Islet precursor cell (in vitro differentiated cells): Measurements from ENCODE around the gene SEMA3B.
"Not testable (repeated sequence)": the region's sequence is repeated elsewhere in the genome, so short reads cannot be mapped to it uniquely, and the experiment has no call there.

ENCODE experiments used
- DNase-seq: peaks from one replicate; pipeline ENCODE4 v3.0.0-alpha.2; 2018

The SEMA3B gene

GRCh38 chr3:50295553-50296431 is 26.8 kb downstream of the SEMA3B start:
- peak; percentile 32 for DNase-seq

DNA sequence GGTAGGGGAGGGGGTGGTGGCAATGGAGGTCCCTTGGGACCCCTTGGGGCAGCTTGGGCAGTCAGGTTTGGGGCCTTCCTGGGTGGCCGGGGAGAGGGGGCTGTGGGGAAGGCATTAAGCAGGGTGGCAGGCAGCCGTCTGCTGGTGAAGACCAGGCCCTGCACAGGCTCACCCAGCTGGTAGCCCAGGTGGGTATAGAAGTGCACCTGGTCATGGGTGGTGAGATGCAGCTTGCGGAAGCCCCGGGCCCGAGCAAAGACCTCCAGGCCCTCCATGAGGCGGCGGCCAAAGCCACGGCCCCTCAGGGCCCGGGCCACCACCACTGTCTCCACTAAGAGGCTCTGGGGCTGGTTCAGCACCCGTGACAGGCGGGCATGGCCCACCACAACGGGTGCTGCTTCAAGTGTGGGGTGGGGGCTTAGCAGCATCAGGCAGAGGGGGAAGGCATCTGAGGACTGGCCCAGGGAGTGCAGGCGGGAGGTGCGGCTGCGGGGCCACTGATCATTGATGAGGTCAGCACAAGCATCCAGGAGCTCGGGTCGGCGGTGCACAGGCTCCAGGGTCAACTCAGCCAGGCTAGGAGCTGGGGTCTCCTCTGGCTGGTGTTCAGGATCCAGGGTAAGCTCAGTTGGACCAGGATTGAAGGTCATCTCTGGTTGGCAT is 27.9 kb downstream of the SEMA3B start:
- DNase-seq, result peak; percentile 46

GRCh38 chr3:50297384-50297775 is 28.4 kb downstream of the SEMA3B start:
- peak; percentile 39 for DNase-seq

DNA sequence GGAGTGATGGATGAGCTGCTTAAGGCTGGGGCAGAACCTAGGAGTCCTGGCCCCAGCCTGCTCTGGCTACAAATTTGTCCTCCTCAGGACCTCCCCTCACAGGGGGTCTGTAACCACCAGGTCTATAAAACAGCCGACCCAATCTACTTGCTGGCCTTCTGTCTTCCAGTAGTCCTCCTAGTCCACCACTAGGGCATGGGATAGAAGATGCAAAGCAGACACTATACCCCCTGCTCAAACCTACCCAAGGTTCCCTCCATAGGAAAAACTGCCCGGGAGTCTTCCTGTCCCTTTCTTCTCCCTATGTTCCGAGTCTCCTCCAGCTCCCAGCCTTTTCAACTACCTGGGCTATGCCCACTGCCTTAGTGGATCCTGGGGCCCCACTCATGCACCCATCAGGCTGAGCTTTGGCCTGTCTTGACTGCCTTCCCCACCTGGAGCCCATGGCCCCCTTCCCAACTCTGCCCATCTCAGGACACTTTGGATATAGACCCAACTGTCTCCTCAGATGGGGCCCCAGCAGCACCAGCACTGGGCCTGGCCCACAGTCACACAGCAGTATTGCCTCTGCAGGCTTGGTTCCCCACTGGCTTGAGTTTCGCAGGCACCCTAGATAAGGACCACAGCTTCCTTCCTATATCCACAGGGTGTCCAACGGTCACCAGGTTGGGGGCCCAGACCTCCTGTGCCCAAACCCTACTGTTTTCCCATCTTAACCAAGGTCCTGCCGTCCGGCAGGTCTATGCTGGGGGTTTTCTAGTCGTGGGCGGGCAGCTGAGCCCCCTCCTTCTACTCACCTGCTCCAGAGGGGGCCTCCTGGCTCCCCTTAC is 29.2 kb downstream of the SEMA3B start:
- peak; percentile 47 for DNase-seq

DNA sequence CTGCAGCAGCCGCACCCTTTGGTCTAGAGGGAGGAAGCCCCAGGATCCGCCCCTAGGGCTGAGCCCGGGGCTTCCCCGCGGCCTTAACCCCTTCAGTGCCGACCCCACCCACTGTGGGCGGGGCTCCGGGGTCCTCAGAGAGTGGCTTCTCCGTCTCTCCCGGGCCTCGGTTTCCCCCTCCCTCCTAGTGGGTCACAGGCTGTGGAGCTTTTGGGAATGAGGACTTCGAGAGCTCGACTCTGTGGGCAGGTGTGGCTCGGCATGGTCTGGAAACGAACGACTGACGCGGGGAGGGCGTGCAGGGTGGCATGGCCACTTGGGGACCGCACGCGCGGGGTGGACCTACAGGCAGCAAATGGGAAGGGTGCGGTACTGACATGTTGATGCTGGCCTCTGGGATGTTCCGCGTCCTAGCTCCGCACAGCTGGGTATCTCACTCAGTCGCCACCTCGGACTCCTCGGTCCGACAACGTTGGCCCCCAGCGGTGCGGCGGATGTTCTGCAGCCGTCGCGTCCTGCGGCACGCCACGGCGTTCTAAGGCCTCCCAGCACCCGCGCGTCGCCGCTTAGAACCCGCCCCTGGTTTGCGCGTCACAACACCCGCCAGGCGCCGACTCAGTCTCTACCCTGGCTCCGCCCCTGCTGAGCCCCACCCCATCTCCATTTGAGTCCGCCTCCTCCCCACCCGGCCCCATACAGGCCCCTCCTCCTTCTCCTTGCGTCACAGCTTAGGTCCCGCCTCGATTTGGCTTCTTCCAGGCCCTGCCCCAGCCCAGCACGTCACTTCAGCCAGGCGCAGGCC is 30.1 kb downstream of the SEMA3B start, which contains the start of the genes HYAL3 and NAA80:
TSS of gene HYAL3 (minus strand) at position 570 of the 802 bp plus-strand sequence. CDS start 3,803 bp downstream, outside the sequence.
TSS of gene NAA80 (minus strand) at position 570 of the 802 bp plus-strand sequence. CDS start 1,942 bp downstream, outside the sequence.
- DNase-seq, result peak; percentile 100

DNA sequence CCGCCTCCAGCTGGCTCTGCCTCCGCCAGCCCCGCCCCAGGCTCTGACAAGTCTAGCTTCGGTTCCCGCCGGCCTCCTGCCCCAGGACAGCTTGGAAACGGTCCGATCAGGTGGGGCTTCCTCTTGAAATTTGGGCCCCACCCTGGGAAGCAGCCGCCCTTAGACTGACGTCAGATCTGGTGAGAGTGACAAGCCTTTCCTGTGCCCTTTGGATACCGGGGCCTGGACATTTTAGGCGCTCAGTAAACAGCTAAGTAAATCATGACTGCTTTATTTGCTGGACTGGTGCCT is 30.6 kb downstream of the SEMA3B start:
- DNase-seq, result no peak

- peak; percentile 50 for DNase-seq
Measured at GRCh38 chr3:50299929-50300680, 31.2 kb downstream of the SEMA3B start.

DNA sequence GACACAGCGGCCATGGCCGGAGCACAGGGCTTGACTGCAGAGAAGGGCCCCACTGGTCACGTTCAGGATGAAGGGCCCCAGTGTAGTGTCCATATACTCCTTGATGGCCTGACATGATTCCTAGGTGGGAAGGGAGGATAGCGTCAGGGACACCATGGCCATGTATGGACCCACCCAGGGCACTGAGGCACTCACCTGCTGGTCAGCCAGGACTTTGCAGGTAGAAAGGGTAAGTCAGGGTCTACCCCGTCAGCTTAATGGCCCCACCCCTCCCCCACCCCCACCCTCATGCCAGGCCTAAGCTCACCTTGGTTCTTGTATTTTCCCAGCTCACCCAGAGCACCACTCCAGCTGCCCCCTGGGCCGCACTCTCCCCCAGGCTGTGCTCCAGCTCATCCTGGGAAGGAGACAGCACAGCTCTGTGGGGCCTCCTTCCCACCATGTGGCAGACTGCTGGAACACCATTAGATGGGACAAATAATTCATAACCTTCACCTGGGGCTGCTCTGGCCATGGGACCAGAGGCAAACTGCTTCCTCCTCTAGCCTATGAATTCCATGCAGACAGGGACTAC is 31.8 kb downstream of the SEMA3B start:
- peak; percentile 45 for DNase-seq

DNA sequence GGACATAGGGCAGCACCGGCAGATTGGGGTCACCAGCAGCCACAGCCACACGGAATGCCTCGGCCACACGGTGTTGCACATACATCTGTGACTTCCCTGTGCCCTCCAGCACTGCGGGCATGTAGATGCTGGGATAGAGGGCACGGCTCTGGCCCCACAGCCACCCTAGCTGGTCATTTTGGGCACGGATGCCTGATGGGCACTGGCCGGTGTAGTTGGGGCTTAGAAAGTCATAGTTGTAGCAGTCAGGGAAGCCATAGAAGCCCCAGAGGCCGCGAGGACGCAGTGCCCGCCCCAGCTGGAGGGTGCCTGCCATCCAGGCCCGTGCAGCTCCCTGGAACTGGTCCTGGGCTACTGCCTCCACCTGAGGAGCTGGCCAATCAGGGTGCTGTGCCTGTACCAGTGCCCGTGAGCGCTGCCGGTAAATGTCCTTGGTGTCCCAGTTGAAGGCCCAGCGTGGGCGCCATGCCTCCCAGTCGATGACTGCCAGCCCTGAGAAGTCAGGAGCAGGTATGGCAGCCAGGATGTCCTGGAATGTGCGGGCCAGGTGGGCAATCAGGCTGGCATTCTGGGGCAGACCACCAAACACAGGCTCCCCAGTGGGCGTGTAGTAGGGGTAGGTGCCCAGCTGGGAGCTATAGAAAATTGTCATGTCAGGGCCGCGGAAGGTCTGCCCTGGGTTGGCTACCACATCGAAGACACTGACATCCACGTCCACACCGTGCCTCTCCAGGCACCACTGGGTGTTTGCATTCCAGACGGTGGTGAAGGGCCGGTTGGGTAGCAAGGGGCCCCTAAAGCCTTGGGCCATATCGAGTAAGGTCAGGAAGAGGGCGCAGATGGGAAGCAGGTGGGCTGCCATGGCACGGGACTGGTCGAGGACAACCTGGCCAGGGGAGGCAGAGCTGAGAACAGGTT is 33.4 kb downstream of the SEMA3B start:
- DNase-seq, result peak; percentile 50

GRCh38 chr3:50303013-50303815 is 34.3 kb downstream of the SEMA3B start, which contains the start of gene HYAL1:
HYAL1 (minus strand) TSS chr3:50303574; CDS start chr3:50302956, 618 bp downstream.
- DNase-seq, result peak; percentile 71

DNA sequence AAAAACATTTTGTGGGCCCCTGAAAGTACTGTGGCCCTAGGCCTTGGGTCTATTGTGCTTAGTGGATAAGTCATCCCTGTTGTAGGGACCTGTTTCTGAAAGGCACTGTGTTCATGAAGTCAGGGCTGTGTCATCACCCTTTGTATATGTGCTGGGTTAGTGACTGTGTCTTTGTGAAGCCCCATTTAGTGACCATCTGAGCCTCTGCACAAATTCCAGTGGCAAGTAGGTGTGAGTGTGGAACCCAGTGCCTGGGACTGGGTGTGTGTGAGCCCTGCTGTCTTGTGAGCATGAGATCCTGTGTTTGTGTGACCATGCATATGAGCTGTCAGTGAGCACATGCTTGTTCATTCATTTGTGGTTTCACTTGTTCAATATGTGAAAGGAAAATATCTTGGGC is 35.7 kb downstream of the SEMA3B start:
- DNase-seq, result peak; percentile 38

DNA sequence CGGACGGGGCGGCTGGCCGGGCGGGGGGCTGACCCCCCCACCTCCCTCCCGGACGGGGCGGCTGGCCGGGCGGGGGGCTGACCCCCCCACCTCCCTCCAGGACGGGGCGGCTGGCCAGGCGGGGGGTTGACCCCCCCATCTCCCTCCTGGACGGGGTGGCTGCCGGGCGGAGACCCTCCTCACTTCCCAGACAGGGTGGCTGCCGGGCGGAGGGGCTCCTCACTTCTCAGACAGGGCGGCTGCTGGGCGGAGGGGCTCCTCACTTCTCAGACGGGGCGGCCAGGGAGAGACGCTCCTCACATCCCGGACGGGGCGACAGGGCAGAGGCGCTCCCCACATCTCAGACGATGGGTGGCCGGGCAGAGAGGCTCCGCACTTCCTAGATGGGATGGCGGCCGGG is 43.1 kb downstream of the SEMA3B start:
- not testable (repeated sequence) for DNase-seq

DNA sequence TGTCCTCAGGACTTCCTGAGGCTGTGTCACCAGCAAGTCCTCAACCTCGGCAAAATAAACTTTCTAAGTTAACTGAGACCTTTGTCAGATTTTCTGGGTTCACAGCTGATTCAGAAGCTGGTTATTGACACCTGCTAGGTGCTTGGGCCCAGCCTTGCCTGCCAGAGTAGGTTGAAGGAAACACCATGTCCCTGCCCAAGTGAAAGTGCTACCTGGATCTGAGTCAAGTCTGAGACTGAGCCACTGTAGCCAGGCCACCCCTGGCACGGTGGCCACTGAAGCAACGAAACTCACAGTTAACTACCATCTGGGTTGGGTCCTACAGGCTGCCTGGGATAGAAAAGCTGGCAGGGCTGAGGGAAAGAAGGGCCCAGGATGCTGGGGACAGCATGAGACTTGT is 45.4 kb downstream of the SEMA3B start:
- DNase-seq, result no peak

DNA sequence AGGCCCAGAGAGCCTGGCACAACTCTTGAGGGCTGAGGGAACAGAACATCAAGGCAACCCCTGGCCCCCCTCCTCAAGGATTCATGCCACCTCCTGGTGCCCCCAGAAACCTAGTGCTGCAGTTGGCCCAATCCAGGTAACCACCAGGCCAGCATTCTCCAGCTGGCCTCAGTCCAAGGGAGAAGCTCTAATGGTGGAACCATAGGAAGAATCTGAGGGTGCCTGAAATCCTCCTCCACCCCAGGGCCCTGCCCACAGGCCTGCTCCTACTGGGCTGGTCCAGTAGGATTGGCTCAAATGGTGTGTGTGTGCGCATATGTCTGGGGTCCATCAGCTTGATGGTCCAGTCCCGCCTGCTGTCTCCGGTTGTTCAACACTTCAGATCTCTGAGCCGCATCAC is 45.9 kb downstream of the SEMA3B start:
- DNase-seq, result no peak

DNA sequence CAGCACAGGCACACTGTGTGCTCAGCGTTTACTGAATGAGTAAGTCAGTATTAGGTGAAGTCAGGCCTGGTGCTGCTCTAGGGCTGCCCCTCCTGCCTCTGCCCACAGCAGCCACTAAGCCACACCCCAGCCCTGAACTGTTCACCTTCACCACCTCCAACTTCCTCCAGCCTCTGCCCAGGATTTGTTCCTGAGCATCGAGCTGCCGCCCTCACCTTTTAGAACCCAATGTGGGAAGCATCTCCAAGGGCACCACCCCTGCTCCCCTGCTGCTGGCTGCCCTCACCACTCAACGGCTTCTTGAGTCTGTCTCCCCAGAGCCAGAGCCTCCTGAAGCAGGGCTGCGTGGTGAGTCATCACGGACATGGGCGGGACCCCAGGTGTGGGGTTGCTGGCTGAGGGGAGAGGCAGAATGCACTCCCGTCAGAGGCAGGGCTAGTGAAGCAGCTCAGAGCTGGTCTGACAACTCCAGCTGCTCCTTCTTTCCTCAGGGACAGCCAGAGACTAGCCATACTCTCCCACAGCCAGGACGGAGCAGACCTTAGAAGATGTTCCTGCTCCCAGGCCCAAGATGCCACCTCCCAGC is 47.8 kb downstream of the SEMA3B start:
- DNase-seq, result peak; percentile 98

DNA sequence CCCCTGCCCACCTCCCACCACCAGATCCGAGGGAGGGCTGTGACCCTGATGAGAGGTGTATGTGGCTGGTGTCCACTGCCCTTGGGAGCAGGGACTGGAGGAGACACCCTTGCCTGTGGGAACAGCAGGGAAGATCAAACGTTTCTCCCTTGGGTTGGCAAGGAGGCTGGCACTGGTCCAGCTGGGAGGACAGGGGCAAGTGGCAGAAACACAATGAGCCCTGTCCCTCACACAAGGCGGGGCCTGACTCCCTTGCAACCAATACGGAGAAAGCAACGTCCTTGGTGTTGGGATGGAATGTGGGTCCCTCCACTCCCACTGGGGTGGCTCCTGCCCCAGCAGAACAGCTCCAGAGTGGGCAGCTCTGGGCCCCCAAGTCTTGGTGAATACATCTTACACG is 48.4 kb downstream of the SEMA3B start:
- DNase-seq, result no peak

DNA sequence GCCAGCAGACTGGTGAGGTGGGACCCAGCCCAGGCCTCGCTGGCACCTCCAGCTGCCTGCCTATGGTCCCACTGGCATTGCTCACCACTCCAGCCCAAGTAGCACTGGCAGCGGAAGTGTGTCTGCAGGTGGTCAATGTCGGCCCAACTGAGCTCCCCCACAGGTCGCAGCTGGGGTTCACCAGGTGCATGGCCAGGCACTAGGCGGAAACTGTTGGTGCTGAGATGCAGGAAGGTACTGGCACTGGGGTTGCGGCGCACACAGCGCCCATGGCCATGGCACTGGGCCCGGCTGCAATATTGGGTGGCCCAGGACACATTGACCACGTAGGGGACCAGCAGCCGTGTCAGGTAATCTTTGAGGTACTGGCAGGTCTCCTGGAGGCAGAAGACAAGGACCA is 49.2 kb downstream of the SEMA3B start:
- no peak for DNase-seq

DNA sequence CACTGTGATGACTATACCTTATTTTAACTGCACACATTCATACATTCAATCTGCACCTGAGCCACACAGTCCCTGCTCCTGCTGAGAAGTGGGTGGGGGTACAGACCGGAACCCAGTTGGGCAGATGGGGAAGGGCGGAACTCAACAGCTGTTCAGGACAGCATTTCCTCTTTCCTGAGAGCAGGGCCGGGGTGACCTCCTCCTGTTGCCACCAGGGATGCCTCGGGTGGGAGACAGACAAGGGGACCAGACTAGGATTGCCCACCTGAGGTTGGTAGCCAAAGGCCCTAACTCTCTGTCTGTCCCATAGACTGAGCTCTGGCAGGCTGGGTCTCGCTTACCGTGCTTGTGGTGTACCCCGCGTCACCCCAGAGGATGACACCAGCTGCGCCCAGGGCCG is 49.7 kb downstream of the SEMA3B start:
- no peak for DNase-seq
